Karpas-422 (cell line): ENCODE data around the gene PIEZO1. TPM values are rescaled to one million over a fixed set of nuclear protein-coding genes. Genes with fewer than 3 reads are reported as not detected.
A peak's percentile ranks its signal among the peaks of the same experiment; 100 is the strongest.

ENCODE experiments used
- DNase-seq: peaks from one replicate; pipeline ENCODE4 v3.0.0-alpha.2; 2015
- H2AFZ ChIP-seq: fragments of 200-600 bp; sonication (generic); 2 replicates; pipeline ENCODE4 v1.6.1; 2014; ENCODE audit warnings: antibody characterized with exemption, low read length, mixed read lengths
- H3K27ac ChIP-seq: fragments of 200-600 bp; sonication (generic); 2 replicates; pipeline ENCODE4 v1.5.1; 2014; ENCODE audit warnings: mild to moderate bottlenecking, low read length, moderate library complexity
- H3K27me3 ChIP-seq: fragments of 200-600 bp; sonication (generic); 2 replicates; pipeline ENCODE4 v1.6.1; 2014; ENCODE audit warnings: low read length, mixed read lengths
- H3K36me3 ChIP-seq: fragments of 200-600 bp; sonication (generic); 2 replicates; pipeline ENCODE4 v1.6.1; 2014; ENCODE audit warnings: low read length, mixed read lengths; ENCODE audit not compliant: insufficient read depth
- H3K4me1 ChIP-seq: fragments of 200-600 bp; sonication (generic); 2 replicates; pipeline ENCODE4 v1.6.1; 2014; ENCODE audit warnings: mild to moderate bottlenecking, low read length, mixed read lengths
- H3K4me2 ChIP-seq: fragments of 200-600 bp; sonication (generic); 2 replicates; pipeline ENCODE4 v1.6.1; 2014; ENCODE audit warnings: low read length, low read depth, mild to moderate bottlenecking; ENCODE audit not compliant: poor library complexity, severe bottlenecking
- H3K4me3 ChIP-seq: fragments of 200-600 bp; sonication (generic); 2 replicates; pipeline ENCODE4 v1.5.1; 2014; ENCODE audit warnings: mild to moderate bottlenecking, antibody characterized with exemption, low read length, mixed read lengths
- H3K79me2 ChIP-seq: fragments of 200-600 bp; sonication (generic); 2 replicates; pipeline ENCODE4 v1.6.1; 2014; ENCODE audit warnings: mild to moderate bottlenecking, low read length, mixed read lengths
- H3K9ac ChIP-seq: fragments of 200-600 bp; sonication (generic); 2 replicates; pipeline ENCODE4 v1.6.0; 2014; ENCODE audit warnings: low read length
- H3K9me2 ChIP-seq: fragments of 200-600 bp; sonication (generic), shearing (Covaris generic); replicated peaks from 2 replicates; pipeline ENCODE4 v1.6.0; 2014; ENCODE audit warnings: mild to moderate bottlenecking, low read length, moderate library complexity; ENCODE audit not compliant: insufficient read depth
- H3K9me3 ChIP-seq: fragments of 300-700, 200-600 bp; sonication (generic); 2 replicates; pipeline ENCODE4 v1.6.1; 2014; ENCODE audit warnings: low read length, mixed read lengths
- H4K20me1 ChIP-seq: fragments of 200-600 bp; sonication (generic); 2 replicates; pipeline ENCODE4 v1.6.1; 2014; ENCODE audit warnings: mild to moderate bottlenecking, antibody characterized with exemption, low read length, low read depth; ENCODE audit not compliant: insufficient read depth
- total RNA-seq: library from RNA; depleted of rRNA; stranded (reverse); fragments of >200 nt; shearing (Covaris generic); gene quantifications from 2 replicates; pipeline ENCODE4 v1.2.3, GENCODE V29; 2014; ENCODE audit warnings: low replicate concordance

Gene PIEZO1
- total RNA-seq, 1 experiment from 2014 or later, result 1.8 TPM

GRCh38 chr16:88685156-88686061, 99.6 kb downstream of the PIEZO1 start:
- H3K27ac ChIP-seq, result no peak overlapping the region
- H3K27me3 ChIP-seq, result no peaks in the 10 kb centered on the region
- H3K4me3 ChIP-seq, result peak overlapping the region; percentile 78
- no peaks in the 10 kb centered on the region for H3K36me3 ChIP-seq
- H3K9me3 ChIP-seq, result no peaks in the 10 kb centered on the region
- H3K9ac ChIP-seq, result peak overlapping the region; percentile 67
- no peak overlapping the region for H2AFZ ChIP-seq
- DNase-seq, result peak; percentile 79
- peaks cover 47% of the 10 kb centered on the region for H3K4me1 ChIP-seq
- H4K20me1 ChIP-seq, result no peaks in the 10 kb centered on the region
- H3K9me2 ChIP-seq, result no peaks in the 10 kb centered on the region
- no peaks in the 10 kb centered on the region for H3K79me2 ChIP-seq
- peak overlapping the region; percentile 98 for H3K4me2 ChIP-seq

- Histone ChIP-seq H3K27ac (no peak overlapping the region), H3K4me2 (peak overlapping the region; percentile 98), H2AFZ (no peak overlapping the region), H3K79me2 (no peaks in the 10 kb centered on the region), H3K36me3 (no peaks in the 10 kb centered on the region), H3K4me1 (peaks cover 47% of the 10 kb centered on the region), H3K27me3 (no peaks in the 10 kb centered on the region), H3K9me2 (no peaks in the 10 kb centered on the region), H4K20me1 (no peaks in the 10 kb centered on the region), H3K9me3 (no peaks in the 10 kb centered on the region), H3K4me3 (no peak overlapping the region), H3K9ac (peak overlapping the region; percentile 10)
- DNase-seq, result peak; percentile 52
Measured at GRCh38 chr16:88684569-88685155, 100.4 kb downstream of the PIEZO1 start.

GRCh38 chr16:88681709-88682451, 103.1 kb downstream of the PIEZO1 start:
- Histone ChIP-seq H2AFZ (peak overlapping the region; percentile 76), H3K9me2 (no peaks in the 10 kb centered on the region), H3K79me2 (no peaks in the 10 kb centered on the region), H3K27ac (peak overlapping the region; percentile 78), H3K4me3 (peak overlapping the region; percentile 50; the same call in 1 of the 2 replicates), H4K20me1 (no peaks in the 10 kb centered on the region), H3K9me3 (no peaks in the 10 kb centered on the region), H3K36me3 (no peaks in the 10 kb centered on the region), H3K27me3 (no peaks in the 10 kb centered on the region), H3K4me2 (peak overlapping the region; percentile 66), H3K4me1 (peaks cover 46% of the 10 kb centered on the region), H3K9ac (peak overlapping the region; percentile 64)
- DNase-seq, result peak; percentile 94

- Histone ChIP-seq H3K27me3 (no peaks in the 10 kb centered on the region), H3K79me2 (no peaks in the 10 kb centered on the region), H2AFZ (peak overlapping the region; percentile 69; the same call in 1 of the 2 replicates), H3K9ac (peak overlapping the region; percentile 64), H3K4me2 (peak overlapping the region; percentile 66), H3K9me3 (no peaks in the 10 kb centered on the region), H3K9me2 (no peaks in the 10 kb centered on the region), H3K27ac (peak overlapping the region; percentile 78), H3K36me3 (no peaks in the 10 kb centered on the region), H3K4me1 (peaks cover 41% of the 10 kb centered on the region), H4K20me1 (no peaks in the 10 kb centered on the region), H3K4me3 (peak overlapping the region; percentile 50; the same call in 1 of the 2 replicates)
- peak; percentile 87 for DNase-seq
Measured at GRCh38 chr16:88681084-88681680, 103.8 kb downstream of the PIEZO1 start.

GRCh38 chr16:88680554-88681083, 104.4 kb downstream of the PIEZO1 start:
- H3K27me3 ChIP-seq, result no peaks in the 10 kb centered on the region
- H3K9me2 ChIP-seq, result no peaks in the 10 kb centered on the region
- no peak overlapping the region for H2AFZ ChIP-seq
- H3K4me2 ChIP-seq, result peak overlapping the region; percentile 66
- no peak overlapping the region; the same call in 1 of the 2 replicates for H3K4me3 ChIP-seq
- H3K79me2 ChIP-seq, result no peaks in the 10 kb centered on the region
- no peaks in the 10 kb centered on the region for H3K36me3 ChIP-seq
- DNase-seq, result no peak
- H3K27ac ChIP-seq, result no peak overlapping the region
- peaks cover 36% of the 10 kb centered on the region for H3K4me1 ChIP-seq
- no peaks in the 10 kb centered on the region for H3K9me3 ChIP-seq
- H3K9ac ChIP-seq, result peak overlapping the region; percentile 64; the same call in 1 of the 2 replicates
- H4K20me1 ChIP-seq, result no peaks in the 10 kb centered on the region

- Histone ChIP-seq H3K27me3 (no peaks in the 10 kb centered on the region), H4K20me1 (no peaks in the 10 kb centered on the region), H3K4me3 (no peak overlapping the region), H3K4me1 (peaks cover 20% of the 10 kb centered on the region), H3K36me3 (no peaks in the 10 kb centered on the region), H2AFZ (no peak overlapping the region), H3K4me2 (no peak overlapping the region), H3K27ac (no peak overlapping the region), H3K9ac (no peak overlapping the region), H3K9me2 (no peaks in the 10 kb centered on the region), H3K79me2 (no peaks in the 10 kb centered on the region), H3K9me3 (no peaks in the 10 kb centered on the region)
- no peak for DNase-seq
Measured at GRCh38 chr16:88678224-88678979, 106.6 kb downstream of the PIEZO1 start.

- H4K20me1 ChIP-seq, result no peaks in the 10 kb centered on the region
- H3K9me2 ChIP-seq, result no peaks in the 10 kb centered on the region
- H3K4me2 ChIP-seq, result no peak overlapping the region
- peaks cover 20% of the 10 kb centered on the region for H3K4me1 ChIP-seq
- DNase-seq, result no peak
- no peaks in the 10 kb centered on the region for H3K79me2 ChIP-seq
- no peaks in the 10 kb centered on the region for H3K9me3 ChIP-seq
- no peak overlapping the region for H2AFZ ChIP-seq
- no peaks in the 10 kb centered on the region for H3K27me3 ChIP-seq
- H3K4me3 ChIP-seq, result no peak overlapping the region
- H3K9ac ChIP-seq, result no peak overlapping the region
- H3K36me3 ChIP-seq, result no peaks in the 10 kb centered on the region
- no peak overlapping the region for H3K27ac ChIP-seq
Measured at GRCh38 chr16:88677721-88678120, 107.3 kb downstream of the PIEZO1 start.
